Measurements from ENCODE around the gene FRMD4A.

FRMD4A gene

GRCh38 chr10:13920465-13920864 lies 410.3 kb downstream of the FRMD4A start:
- H3K36me3 ChIP-seq (ENCODE audit: control insufficient read depth, insufficient read depth, low read length): no peaks in the 10 kb centered on the region
- WGBS, 2 experiments: 59 to 77% methylated on average over 3 of the region's 3 CpGs

GRCh38 chr10:13920031-13920430 lies 410.7 kb downstream of the FRMD4A start:
- 90 to 94% methylated on average over 1 of the region's 1 CpG for WGBS, 2 experiments

More at GRCh38 chr10:13920465-13920864, 410.3 kb downstream of the FRMD4A start:
- Histone ChIP-seq H3K9me3 (ENCODE audit: control insufficient read depth, low read length) (no peaks in the 10 kb centered on the region), H3K4me1 (ENCODE audit: control insufficient read depth, insufficient read depth, low read length) (peaks cover 3% of the 10 kb centered on the region), H3K27ac (ENCODE audit: insufficient read depth, low read depth, low read length, poor library complexity, severe bottlenecking) (no peak overlapping the region), H3K27me3 (ENCODE audit: control insufficient read depth, insufficient read depth, low read length, poor library complexity, severe bottlenecking) (no peaks in the 10 kb centered on the region), H3K4me3 (ENCODE audit: insufficient read depth, low read depth, low read length) (no peak overlapping the region)

GRCh38 chr10:13917791-13918190 lies 412.9 kb downstream of the FRMD4A start:
- H3K27ac ChIP-seq (ENCODE audit: insufficient read depth, low read depth, low read length, poor library complexity, severe bottlenecking): no peak overlapping the region
- WGBS, 2 experiments: 90 to 100% methylated on average over 3 of the region's 3 CpGs
- H3K4me3 ChIP-seq (ENCODE audit: insufficient read depth, low read depth, low read length): no peak overlapping the region
- H3K27me3 ChIP-seq (ENCODE audit: control insufficient read depth, insufficient read depth, low read length, poor library complexity, severe bottlenecking): no peaks in the 10 kb centered on the region
- peaks cover 3% of the 10 kb centered on the region for H3K4me1 ChIP-seq (ENCODE audit: control insufficient read depth, insufficient read depth, low read length)
- H3K9me3 ChIP-seq (ENCODE audit: control insufficient read depth, low read length): no peaks in the 10 kb centered on the region
- no peaks in the 10 kb centered on the region for H3K36me3 ChIP-seq (ENCODE audit: control insufficient read depth, insufficient read depth, low read length)

More at GRCh38 chr10:13920031-13920430, 410.7 kb downstream of the FRMD4A start:
- Histone ChIP-seq H3K27me3 (ENCODE audit: control insufficient read depth, insufficient read depth, low read length, poor library complexity, severe bottlenecking) (no peaks in the 10 kb centered on the region), H3K4me3 (ENCODE audit: insufficient read depth, low read depth, low read length) (no peak overlapping the region), H3K4me1 (ENCODE audit: control insufficient read depth, insufficient read depth, low read length) (peaks cover 3% of the 10 kb centered on the region), H3K9me3 (ENCODE audit: control insufficient read depth, low read length) (no peaks in the 10 kb centered on the region), H3K27ac (ENCODE audit: insufficient read depth, low read depth, low read length, poor library complexity, severe bottlenecking) (no peak overlapping the region), H3K36me3 (ENCODE audit: control insufficient read depth, insufficient read depth, low read length) (no peaks in the 10 kb centered on the region)

- Histone ChIP-seq H3K4me3 (ENCODE audit: insufficient read depth, low read depth, low read length) (no peak overlapping the region), H3K4me1 (ENCODE audit: control insufficient read depth, insufficient read depth, low read length) (peaks cover 3% of the 10 kb centered on the region), H3K27me3 (ENCODE audit: control insufficient read depth, insufficient read depth, low read length, poor library complexity, severe bottlenecking) (no peaks in the 10 kb centered on the region), H3K9me3 (ENCODE audit: control insufficient read depth, low read length) (no peaks in the 10 kb centered on the region), H3K27ac (ENCODE audit: insufficient read depth, low read depth, low read length, poor library complexity, severe bottlenecking) (no peak overlapping the region), H3K36me3 (ENCODE audit: control insufficient read depth, insufficient read depth, low read length) (no peaks in the 10 kb centered on the region)
- WGBS, 2 experiments: 92 to 95% methylated on average over 2 of the region's 4 CpGs
These were observed 414.3 kb downstream of the FRMD4A start for GRCh38 chr10:13916384-13916947.

- H3K27ac ChIP-seq (ENCODE audit: insufficient read depth, low read depth, low read length, poor library complexity, severe bottlenecking): no peak overlapping the region
- H3K9me3 ChIP-seq (ENCODE audit: control insufficient read depth, low read length): no peaks in the 10 kb centered on the region
- 64 to 68% methylated on average over 7 of the region's 7 CpGs for whole genome bisulfite sequencing, 2 experiments
- H3K4me3 ChIP-seq (ENCODE audit: insufficient read depth, low read depth, low read length): no peak overlapping the region
- no peaks in the 10 kb centered on the region for H3K27me3 ChIP-seq (ENCODE audit: control insufficient read depth, insufficient read depth, low read length, poor library complexity, severe bottlenecking)
- H3K4me1 ChIP-seq (ENCODE audit: control insufficient read depth, insufficient read depth, low read length): peaks cover 3% of the 10 kb centered on the region
- no peaks in the 10 kb centered on the region for H3K36me3 ChIP-seq (ENCODE audit: control insufficient read depth, insufficient read depth, low read length)
These were observed 415.0 kb downstream of the FRMD4A start for GRCh38 chr10:13915710-13916109.

- peaks cover 3% of the 10 kb centered on the region for H3K4me1 ChIP-seq (ENCODE audit: control insufficient read depth, insufficient read depth, low read length)
- H3K9me3 ChIP-seq (ENCODE audit: control insufficient read depth, low read length): no peaks in the 10 kb centered on the region
- H3K27me3 ChIP-seq (ENCODE audit: control insufficient read depth, insufficient read depth, low read length, poor library complexity, severe bottlenecking): no peaks in the 10 kb centered on the region
- H3K4me3 ChIP-seq (ENCODE audit: insufficient read depth, low read depth, low read length): no peak overlapping the region
- no peaks in the 10 kb centered on the region for H3K36me3 ChIP-seq (ENCODE audit: control insufficient read depth, insufficient read depth, low read length)
- H3K27ac ChIP-seq (ENCODE audit: insufficient read depth, low read depth, low read length, poor library complexity, severe bottlenecking): no peak overlapping the region
- 93 to 97% methylated on average over 5 of the region's 5 CpGs for WGBS, 2 experiments
These were observed 416.8 kb downstream of the FRMD4A start for GRCh38 chr10:13913897-13914296.

GRCh38 chr10:13911821-13912520 lies 418.8 kb downstream of the FRMD4A start:
- Histone ChIP-seq H3K9me3 (ENCODE audit: control insufficient read depth, low read length) (no peaks in the 10 kb centered on the region), H3K36me3 (ENCODE audit: control insufficient read depth, insufficient read depth, low read length) (no peaks in the 10 kb centered on the region), H3K4me3 (ENCODE audit: insufficient read depth, low read depth, low read length) (no peak overlapping the region), H3K27me3 (ENCODE audit: control insufficient read depth, insufficient read depth, low read length, poor library complexity, severe bottlenecking) (no peaks in the 10 kb centered on the region), H3K4me1 (ENCODE audit: control insufficient read depth, insufficient read depth, low read length) (peaks cover 3% of the 10 kb centered on the region), H3K27ac (ENCODE audit: insufficient read depth, low read depth, low read length, poor library complexity, severe bottlenecking) (no peak overlapping the region)
- 91 to 94% methylated on average over 2 of the region's 2 CpGs for whole genome bisulfite sequencing, 2 experiments

GRCh38 chr10:13909516-13910258 lies 421.0 kb downstream of the FRMD4A start:
- H3K4me3 ChIP-seq (ENCODE audit: insufficient read depth, low read depth, low read length): no peak overlapping the region
- no peaks in the 10 kb centered on the region for H3K36me3 ChIP-seq (ENCODE audit: control insufficient read depth, insufficient read depth, low read length)
- H3K27ac ChIP-seq (ENCODE audit: insufficient read depth, low read depth, low read length, poor library complexity, severe bottlenecking): no peak overlapping the region
- WGBS, 2 experiments: 97 to 100% methylated on average over 2 to 5 of the region's 5 CpGs
- no peaks in the 10 kb centered on the region for H3K9me3 ChIP-seq (ENCODE audit: control insufficient read depth, low read length)
- no peaks in the 10 kb centered on the region for H3K27me3 ChIP-seq (ENCODE audit: control insufficient read depth, insufficient read depth, low read length, poor library complexity, severe bottlenecking)
- no peaks in the 10 kb centered on the region for H3K4me1 ChIP-seq (ENCODE audit: control insufficient read depth, insufficient read depth, low read length)

GRCh38 chr10:13908475-13908874 lies 422.2 kb downstream of the FRMD4A start:
- Histone ChIP-seq H3K36me3 (ENCODE audit: control insufficient read depth, insufficient read depth, low read length) (no peaks in the 10 kb centered on the region), H3K4me3 (ENCODE audit: insufficient read depth, low read depth, low read length) (no peak overlapping the region), H3K27ac (ENCODE audit: insufficient read depth, low read depth, low read length, poor library complexity, severe bottlenecking) (no peak overlapping the region), H3K4me1 (ENCODE audit: control insufficient read depth, insufficient read depth, low read length) (peaks cover 3% of the 10 kb centered on the region), H3K27me3 (ENCODE audit: control insufficient read depth, insufficient read depth, low read length, poor library complexity, severe bottlenecking) (no peaks in the 10 kb centered on the region), H3K9me3 (ENCODE audit: control insufficient read depth, low read length) (no peaks in the 10 kb centered on the region)
- WGBS, 2 experiments: 93 to 95% methylated on average over 4 of the region's 4 CpGs

GRCh38 chr10:13907570-13907969 lies 423.2 kb downstream of the FRMD4A start:
- H3K27me3 ChIP-seq (ENCODE audit: control insufficient read depth, insufficient read depth, low read length, poor library complexity, severe bottlenecking): no peaks in the 10 kb centered on the region
- H3K9me3 ChIP-seq (ENCODE audit: control insufficient read depth, low read length): no peaks in the 10 kb centered on the region

More at GRCh38 chr10:13907570-13907969, 423.2 kb downstream of the FRMD4A start:
- Histone ChIP-seq H3K27ac (ENCODE audit: insufficient read depth, low read depth, low read length, poor library complexity, severe bottlenecking) (no peak overlapping the region), H3K4me3 (ENCODE audit: insufficient read depth, low read depth, low read length) (no peak overlapping the region), H3K4me1 (ENCODE audit: control insufficient read depth, insufficient read depth, low read length) (peaks cover 3% of the 10 kb centered on the region), H3K36me3 (ENCODE audit: control insufficient read depth, insufficient read depth, low read length) (no peaks in the 10 kb centered on the region)
- WGBS, 2 experiments: 95% methylated on average over 6 of the region's 6 CpGs
